Kidney (tissue), 14 donors: ENCODE results near the gene KATNAL1. TPM values are rescaled to one million over a fixed set of nuclear protein-coding genes. Genes with fewer than 3 reads are reported as not detected.

Source experiments
- DNase-seq, 5 donors: peaks; one replicate each; pipeline ENCODE4 v3.0.0-alpha.2; 2013 to 2020
- FAIRE-seq: peaks from 2 replicates; lab custom pipeline; 2012; peaks lifted over from hg19 to GRCh38; lab: Jason Lieb, UNC
- H3K27ac ChIP-seq, 2 donors: one replicate each; pipeline ENCODE4 v1.7.0; 2013; ENCODE audit warnings: low read depth in 2 of 2, low read length in 2 of 2, inconsistent platforms in 1 of 2
- H3K27me3 ChIP-seq: one replicate; pipeline ENCODE4 v1.7.1; 2013; ENCODE audit warnings: low read length, inconsistent platforms; ENCODE audit not compliant: control insufficient read depth, insufficient read depth
- H3K36me3 ChIP-seq, 3 donors: one replicate each; pipeline versions ENCODE4 v1.7.0 to v1.7.1; 2013; ENCODE audit warnings: low read length in 3 of 3, control low read depth in 1 of 3, inconsistent platforms in 1 of 3; ENCODE audit not compliant: insufficient read depth in 3 of 3, control insufficient read depth in 2 of 3
- H3K4me1 ChIP-seq, 3 donors: one replicate each; pipeline versions ENCODE4 v1.7.0 to v1.7.1; 2013; ENCODE audit warnings: low read length in 3 of 3, inconsistent platforms in 1 of 3, low read depth in 1 of 3; ENCODE audit not compliant: control insufficient read depth in 2 of 3, insufficient read depth in 2 of 3
- H3K4me3 ChIP-seq, 3 donors: one replicate each; pipeline versions ENCODE4 v1.7.0 to v1.8.1; 2013; ENCODE audit warnings: low read length in 3 of 3, control low read depth in 1 of 3, inconsistent platforms in 1 of 3
- H3K9ac ChIP-seq, 3 donors: one replicate each; pipeline versions ENCODE4 v1.7.0 to v1.7.1; 2013; ENCODE audit warnings: low read length in 3 of 3, control low read depth in 1 of 3, inconsistent platforms in 1 of 3
- H3K9me3 ChIP-seq, 3 donors: one replicate each; pipeline versions ENCODE4 v1.7.0 to v1.7.1; 2013; ENCODE audit warnings: low read length in 3 of 3, control low read depth in 1 of 3, inconsistent platforms in 1 of 3; ENCODE audit not compliant: control insufficient read depth in 2 of 3, insufficient read depth in 1 of 3
- CTCF ChIP-seq: IDR thresholded peaks from 3 replicates; pipeline ENCODE4 v1.5.1; 2012; ENCODE audit warnings: mild to moderate bottlenecking, moderate library complexity, borderline replicate concordance; ENCODE audit not compliant: insufficient read depth; ENCODE audit errors: extremely low read depth
- intact Hi-C: fragments of 100-400 bp; cut with DNase I; formaldehyde crosslinking; loops from one replicate; pipeline ENCODE4 v1.11.1; 2022
- polyA plus RNA-seq: library from polyadenylated mRNA; stranded (reverse); fragments of 350-450 nt; fragmentation: Illumina TruSeq; extraction: RNeasy Lipid Tissue Mini Kit (QIAGEN cat#74804); gene quantifications from one replicate; pipeline ENCODE4 v1.2.3, GENCODE V29; 2014; ENCODE audit warnings: low read depth, low replicate concordance; ENCODE audit not compliant: insufficient read depth
- total RNA-seq: library from RNA; stranded (reverse); fragmentation: NEBNext Ultra II Directional; extraction: Animal tissue kit (Norgen Biotek cat#: 25700); gene quantifications from one replicate; pipeline ENCODE4 v1.2.1, GENCODE V29; 2021
- donor health status: control.
- donor health status: control.
- donor health status: control.
- donor health status: control.
- donor health status: control.
- donor health status: DM: yes; HTN: yes; CAD: no.
- donor health status: Normal renal cell carcinoma (clear cell type).

Gene KATNAL1
- total and polyA plus RNA-seq, 2 donors from 2014 or later: 2.5 to 21.8 TPM

GRCh38 chr13:30193279-30194234, 113.8 kb downstream of the KATNAL1 start:
- no peak for FAIRE-seq
- H3K9me3 ChIP-seq: no peaks in the 10 kb centered on the region
- TF ChIP-seq CTCF: no peak
- H3K4me3 ChIP-seq: no peak overlapping the region
- no peak overlapping the region for H3K27ac ChIP-seq
- H3K27me3 ChIP-seq: no peaks in the 10 kb centered on the region
- no peaks in the 10 kb centered on the region for H3K4me1 ChIP-seq
- intact Hi-C loops: no loop called here
- no peak for DNase-seq
- no peak overlapping the region for H3K9ac ChIP-seq
- H3K36me3 ChIP-seq: no peaks in the 10 kb centered on the region

- Histone ChIP-seq H3K36me3 (no peaks in the 10 kb centered on the region), H3K9ac (no peak overlapping the region), H3K27me3 (no peaks in the 10 kb centered on the region), H3K4me1 (no peaks in the 10 kb centered on the region), H3K27ac (no peak overlapping the region), H3K9me3 (no peaks in the 10 kb centered on the region), H3K4me3 (no peak overlapping the region)
- FAIRE-seq (no peak), DNase-seq (no peak)
- no peak for TF ChIP-seq CTCF
- intact Hi-C loops: no loop called here
These were observed 114.8 kb downstream of the KATNAL1 start for GRCh38 chr13:30192320-30193093.

DNA sequence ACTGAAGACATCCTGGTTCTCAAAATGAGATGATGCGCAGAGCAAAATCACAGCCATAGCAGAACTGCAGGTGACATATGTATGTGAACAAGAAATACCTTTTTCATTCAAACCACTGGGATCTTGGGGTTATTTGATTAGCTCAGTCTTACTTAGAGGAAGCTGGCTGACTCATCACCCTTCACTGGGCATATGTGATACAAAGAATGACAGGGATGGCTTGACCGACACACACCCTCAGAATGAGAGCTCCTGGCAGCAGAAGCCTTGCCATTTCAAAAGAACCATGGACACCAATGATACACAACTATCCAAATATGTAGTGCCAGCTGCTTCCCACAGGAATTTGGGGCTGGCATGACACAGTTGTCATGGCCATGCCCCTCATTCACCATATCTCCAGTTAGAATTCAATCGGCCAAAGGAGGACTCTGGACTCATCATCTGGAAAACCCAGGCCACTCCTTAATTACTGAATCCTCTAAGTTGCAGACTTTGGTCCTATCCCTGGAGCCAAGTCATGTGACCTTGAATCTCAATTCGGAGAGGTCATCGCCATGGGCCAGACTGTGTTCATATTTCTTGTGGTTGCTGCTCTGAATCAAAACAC, 115.8 kb downstream of the KATNAL1 start:
- TF ChIP-seq CTCF: no peak
- intact Hi-C loops: no loop called here
- Histone ChIP-seq H3K27me3 (no peaks in the 10 kb centered on the region), H3K4me3 (no peak overlapping the region), H3K27ac (no peak overlapping the region), H3K4me1 (no peaks in the 10 kb centered on the region), H3K9me3 (no peaks in the 10 kb centered on the region), H3K9ac (no peak overlapping the region), H3K36me3 (no peaks in the 10 kb centered on the region)
- FAIRE-seq (no peak), DNase-seq (no peak)
